NCI-H345 treated with DMSO at 0.1 percent for 48 hours (cell line): ENCODE data around the gene FOXL3.
"Not testable (repeated sequence)": the region's sequence is repeated elsewhere in the genome, so short reads cannot be mapped to it uniquely, and the experiment has no call there.

Experiments
- DNase-seq: peaks from one replicate; lab custom pipeline; 2025; ENCODE audit not compliant: unreplicated experiment; lab: John Stamatoyannopoulos, UW

The FOXL3 gene

DNA sequence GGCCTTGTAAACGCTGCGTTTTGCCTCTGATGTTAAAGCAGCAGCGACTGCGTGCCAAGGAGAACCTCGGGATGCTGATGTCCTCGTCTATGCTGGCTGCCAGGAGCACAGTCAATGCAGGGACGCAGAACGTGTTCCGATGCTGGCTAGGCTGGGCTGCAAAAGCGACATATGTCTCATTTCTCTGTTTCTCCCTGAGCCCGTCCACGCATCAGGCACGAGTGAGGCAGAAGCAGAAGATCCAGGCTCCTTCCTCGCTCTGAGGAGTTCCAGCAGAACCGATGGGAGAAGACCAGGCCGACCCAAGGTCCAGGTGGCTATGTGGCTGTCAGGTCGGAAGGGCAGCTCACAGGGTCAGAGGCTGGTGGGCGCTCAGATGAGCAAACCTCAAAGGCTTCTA, 3.7 kb upstream of the FOXL3 start:
- DNase-seq, result no peak

DNA sequence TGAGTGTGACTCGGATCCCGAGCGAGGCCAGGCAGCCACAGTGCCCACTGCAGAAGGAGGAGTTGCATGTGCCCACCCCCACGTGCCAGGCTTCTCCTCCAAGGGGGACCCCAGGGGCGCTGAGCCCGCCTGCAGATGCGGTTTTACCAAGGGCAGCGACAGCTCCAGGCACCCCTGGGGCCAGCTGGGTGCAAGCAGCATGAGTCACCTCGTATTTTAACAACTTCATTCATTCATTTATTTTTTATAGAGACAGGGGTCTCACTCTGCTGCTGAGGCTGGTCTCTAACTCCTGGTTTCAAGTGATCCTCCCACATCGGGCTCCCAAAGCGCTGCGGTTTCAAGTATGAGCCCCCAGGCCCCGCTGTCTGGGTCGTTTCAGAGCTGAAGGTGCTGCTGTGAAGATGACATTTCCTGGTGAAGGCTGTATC, 1.3 kb upstream of the FOXL3 start:
- no peak for DNase-seq

DNA sequence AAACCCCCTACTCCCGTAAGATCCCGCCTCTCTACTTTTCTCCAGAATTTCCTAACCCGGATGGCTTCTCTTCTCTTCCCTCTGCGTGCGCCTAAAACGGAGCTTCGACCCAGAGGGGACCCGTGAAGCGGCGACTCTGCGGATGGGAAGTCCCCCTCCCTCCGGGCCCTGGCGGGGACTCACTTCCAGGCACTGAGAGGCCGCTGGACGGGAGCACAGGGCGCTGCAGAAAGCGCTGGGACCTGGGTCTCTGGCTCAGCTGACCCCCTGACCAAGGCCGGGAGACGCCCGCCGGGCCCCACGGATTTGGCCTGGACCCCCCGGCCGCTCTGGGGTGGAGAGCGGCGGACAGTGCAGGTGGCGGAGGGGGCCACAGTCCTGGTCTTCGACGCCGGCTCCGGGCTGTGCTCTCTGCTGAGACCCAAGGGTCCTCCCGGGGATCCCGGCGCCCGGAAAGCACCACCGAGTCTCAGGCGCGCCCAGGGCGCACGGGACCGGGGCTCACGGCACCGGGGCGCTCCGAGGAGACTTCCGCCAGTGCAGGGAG, 688 bp upstream of the FOXL3 start:
- DNase-seq, result no peak

DNA sequence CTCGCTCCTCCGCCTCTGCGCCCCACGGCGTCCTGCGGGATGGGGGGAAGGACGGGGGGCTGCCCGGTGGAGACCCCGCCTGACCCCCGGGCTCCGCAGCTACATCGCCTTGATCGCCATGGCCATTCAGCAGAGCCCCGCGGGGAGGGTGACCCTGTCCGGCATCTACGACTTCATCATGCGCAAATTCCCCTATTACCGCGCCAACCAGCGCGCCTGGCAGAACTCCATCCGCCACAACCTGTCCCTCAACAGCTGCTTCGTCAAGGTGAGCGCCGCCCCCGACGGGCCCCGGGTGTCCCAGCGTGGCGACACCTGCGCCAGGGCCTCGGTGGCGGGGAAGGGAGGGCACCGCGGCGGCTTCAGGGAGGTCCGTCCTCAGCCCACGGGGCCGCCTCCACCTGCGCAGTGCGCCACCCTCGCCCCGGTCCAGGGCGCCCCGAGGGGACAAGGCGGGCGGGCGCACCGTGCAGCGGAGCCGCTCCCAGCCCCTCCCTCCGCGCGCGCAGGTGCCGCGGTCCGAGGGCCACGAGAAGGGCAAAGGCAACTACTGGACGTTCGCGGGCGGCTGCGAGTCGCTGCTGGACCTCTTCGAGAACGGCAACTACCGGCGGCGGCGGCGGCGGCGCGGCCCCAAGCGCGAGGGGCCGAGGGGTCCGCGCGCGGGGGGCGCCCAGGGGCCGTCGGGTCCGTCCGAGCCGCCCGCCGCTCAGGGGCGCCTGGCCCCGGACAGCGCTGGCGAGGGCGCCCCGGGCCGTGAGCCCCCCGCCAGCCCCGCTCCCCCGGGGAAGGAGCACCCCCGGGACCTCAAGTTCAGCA, 793 bp downstream of the FOXL3 start:
- DNase-seq, result no peak

DNA sequence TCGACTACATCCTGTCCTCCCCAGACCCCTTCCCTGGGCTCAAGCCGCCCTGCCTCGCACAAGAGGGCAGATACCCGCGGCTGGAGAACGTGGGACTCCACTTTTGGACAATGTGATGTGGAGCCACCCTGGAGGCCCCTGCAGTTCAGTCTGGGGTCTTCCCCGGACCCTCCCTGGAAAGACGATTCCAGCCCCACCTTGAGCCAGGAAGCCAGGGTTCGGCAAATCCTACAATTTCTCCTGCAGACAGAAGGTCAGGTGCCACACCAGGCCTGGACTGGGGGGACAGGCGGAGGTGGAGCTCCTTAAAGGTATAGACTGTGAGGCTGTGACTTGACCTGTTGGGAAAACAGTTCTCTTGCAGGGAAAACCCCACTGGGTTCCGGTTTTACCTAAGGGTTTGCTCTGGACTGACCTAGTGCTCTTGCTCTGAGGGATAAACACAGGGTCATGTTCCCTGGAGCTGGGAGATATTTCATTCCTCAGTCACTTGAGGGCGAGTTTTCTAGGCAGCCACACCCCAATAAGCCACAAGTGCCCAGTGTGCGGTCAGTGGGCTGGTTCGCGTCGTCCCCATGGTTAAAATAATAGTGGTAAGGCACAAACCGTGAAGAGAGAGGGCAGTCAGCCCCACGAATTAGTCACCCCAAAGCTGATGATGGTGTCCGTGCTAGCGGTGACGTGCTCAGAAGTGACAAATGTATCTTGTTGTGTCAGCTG, 1.6 kb downstream of the FOXL3 start:
- no peak for DNase-seq

DNA sequence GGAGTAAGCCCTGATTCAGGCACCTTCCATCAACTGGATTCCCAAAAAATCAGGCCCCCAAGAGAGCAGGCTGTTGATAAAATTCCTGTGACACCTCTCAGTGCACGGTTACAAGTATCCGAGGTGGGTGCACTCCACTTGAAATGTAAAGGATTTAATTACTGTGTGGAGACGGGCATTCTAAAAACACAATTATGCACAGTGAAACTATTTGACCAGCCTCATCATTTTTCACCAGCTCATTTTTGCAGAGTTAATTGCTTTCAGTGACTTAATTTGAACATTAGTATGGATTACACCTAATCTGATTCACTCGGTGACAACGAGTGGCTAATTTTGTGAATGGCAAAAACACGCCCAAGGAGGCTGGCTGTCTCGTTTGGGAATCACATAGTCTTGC, 2.3 kb downstream of the FOXL3 start:
- DNase-seq, result no peak

DNA sequence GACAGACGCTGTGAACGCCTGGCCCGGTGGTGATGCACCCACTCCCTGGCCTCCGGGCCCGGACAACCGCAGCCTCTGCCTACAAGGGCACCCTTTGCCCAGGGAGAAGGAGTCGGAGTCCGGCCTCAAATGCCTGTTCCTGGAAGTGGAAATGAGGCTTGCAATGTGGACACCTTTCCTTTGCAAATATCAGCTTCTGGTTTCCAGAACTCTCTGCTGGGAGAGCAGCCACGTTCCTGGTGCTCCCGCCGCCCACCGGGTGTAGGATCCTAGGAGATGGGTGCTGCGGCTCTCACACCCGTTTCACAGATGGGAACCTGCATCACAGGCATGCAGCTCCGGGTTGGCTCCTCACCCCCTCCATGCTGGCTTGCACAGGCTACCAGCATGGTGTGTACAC, 2.9 kb downstream of the FOXL3 start:
- DNase-seq, result no peak

DNA sequence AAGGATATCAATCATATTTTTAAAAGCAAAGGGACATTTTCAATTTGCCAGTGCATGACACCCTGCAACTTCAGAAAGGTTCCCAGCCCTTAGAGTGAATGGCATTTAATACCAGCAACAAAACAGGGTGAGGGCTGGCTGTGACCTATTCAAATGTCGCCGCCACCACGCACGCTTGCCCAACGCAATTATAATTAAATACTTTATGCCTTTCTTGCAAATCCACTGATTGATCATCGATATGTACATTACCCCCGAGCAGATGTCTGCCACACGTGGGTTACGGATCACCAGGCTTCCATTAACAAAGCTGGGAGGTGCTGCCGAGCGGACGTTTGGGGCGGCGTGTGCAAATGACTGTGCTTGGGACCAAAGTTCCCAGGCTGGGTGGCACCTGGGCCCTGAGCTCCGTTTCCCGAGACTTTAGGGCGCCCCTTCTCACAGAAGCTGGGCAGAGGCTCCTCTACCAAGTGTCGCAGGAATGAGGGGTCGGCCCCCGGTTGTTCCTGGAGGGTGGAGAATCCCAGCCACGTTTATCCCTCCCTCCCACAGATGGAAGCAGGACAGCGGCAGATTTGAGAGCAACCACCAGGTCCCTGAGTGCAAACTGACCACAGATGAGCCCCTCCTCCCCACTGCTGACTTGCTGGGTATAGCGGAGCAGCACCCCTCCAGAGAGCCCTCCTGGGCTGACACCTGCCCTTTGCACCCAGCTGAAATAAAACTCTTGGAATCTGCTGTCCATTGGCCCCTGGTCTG, 3.9 kb downstream of the FOXL3 start:
- DNase-seq, result no peak

DNA sequence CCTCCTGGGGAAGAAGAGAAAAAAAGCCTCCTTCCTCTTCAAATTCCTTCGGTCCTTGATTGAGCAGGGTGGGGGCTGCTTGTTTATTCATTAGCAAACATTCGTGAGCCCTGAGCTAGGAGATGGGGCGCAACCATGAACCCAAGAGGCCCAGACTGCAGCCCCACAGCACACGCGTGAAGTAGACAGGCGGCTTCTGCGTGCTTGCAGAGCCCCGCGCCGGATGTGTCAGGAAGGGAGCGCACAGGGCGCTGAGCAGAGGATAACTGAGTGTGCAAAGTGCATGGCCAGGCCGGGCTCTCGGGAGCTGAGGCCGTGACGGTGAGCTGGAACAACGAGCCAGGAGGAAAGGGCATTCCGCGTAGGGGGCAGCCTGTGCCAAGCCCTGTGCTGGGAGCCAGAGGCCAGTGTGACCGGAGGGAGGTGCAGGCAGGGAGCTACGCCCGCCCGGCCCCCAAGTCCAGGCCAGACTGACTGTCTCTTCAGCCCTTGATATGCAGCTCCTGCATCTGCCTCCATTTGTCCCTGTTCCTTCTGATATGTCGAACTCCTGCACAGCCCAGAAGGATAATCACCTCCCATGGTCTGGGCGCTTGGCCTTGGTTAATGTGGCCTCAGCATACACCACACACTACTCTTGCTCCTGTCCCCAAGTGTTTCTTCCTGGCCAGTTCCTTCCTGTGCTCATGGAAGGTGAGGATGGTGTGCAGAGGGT, 4.6 kb downstream of the FOXL3 start:
- no peak for DNase-seq

DNA sequence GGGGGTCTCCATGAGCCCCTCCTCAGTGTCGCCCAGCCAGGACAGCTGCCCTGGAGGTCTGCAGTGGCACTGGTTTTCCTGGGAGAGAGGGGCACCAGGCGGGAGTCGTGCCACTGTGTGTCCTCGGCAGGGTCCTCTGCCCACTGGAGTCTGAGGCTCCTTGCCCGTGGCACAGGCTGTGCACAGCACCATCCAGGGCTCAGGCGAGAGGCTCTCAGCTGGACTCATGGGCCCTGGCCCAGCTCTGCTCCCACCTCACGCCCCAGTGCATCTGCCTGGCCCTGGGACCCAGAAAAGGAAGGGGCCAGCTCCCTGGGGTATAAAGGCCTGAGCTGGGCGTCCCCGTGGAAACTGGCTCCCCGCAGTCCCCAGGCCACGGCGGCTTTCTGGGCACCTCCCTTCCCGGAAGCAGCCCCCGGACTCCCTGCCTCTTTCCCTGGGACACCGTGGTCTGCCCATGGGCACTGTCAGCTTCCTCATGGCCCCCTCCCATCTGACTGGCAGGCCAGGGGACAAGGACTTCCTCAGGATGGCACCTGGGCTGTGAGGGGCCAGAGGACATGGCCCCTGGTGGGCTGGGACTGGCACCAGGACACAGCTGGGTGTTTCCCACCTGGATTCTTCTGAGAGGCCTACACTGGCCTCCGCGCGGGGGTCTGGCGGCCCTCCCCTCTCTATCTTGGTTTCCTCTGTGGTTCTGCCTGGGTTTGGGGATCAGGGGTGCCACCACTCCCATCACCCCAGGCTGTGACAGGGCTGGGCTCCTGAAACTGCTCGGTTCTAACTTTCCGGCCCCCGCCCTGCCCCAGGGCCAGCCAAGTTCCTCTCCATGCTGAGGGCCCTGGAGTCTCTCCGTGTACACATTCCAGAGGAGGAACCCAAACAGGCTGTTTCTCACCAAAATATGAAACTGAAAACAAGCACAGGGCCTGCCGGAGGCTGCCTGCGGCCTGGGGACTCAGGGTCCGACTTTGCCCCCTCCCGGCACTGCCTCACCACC, 5.5 kb downstream of the FOXL3 start:
- no peak for DNase-seq

DNA sequence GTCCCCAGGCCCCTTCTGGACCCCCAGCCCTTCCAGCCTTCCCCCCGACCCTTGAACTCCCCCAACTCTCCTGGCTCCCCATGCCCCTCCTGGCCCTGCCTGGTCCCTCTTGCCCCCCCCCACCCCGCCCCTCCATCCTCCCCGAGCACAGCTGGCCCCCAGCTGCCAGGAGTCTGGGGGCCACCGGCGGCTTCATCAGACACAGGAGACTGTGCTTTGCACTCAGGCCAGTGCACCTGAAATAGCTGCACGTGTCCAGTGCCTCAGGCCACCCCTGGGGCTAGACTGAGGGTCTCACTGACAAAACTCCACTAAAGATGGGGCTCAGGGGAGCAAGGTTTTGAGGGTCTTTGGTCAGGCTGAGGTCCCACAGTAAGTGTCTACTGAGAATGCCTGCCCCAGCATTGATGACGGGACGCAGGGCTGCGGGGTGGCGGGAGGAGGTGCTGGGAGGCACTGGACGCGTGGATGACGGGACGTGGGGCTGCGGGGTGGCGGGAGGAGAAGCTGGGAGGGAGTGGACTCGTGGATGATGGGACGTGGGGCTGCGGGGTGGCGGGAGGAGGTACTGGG, 6.5 kb downstream of the FOXL3 start:
- no peak for DNase-seq

DNA sequence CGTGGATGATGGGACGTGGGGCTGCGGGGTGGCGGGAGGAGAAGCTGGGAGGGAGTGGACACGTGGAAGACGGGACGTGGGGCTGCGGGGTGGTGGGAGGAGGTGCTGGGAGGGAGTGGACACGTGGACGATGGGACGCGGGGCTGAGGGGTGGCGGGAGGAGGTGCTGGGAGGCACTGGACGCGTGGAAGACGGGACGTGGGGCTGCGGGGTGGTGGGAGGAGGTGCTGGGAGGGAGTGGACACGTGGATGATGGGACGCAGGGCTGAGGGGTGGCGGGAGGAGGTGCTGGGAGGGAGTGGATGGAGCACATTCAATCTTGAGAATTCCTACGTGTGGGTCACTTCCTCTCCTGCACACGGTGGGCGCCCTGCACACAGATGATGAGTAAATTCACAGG, 7.2 kb downstream of the FOXL3 start:
- DNase-seq, result not testable (repeated sequence)

DNA sequence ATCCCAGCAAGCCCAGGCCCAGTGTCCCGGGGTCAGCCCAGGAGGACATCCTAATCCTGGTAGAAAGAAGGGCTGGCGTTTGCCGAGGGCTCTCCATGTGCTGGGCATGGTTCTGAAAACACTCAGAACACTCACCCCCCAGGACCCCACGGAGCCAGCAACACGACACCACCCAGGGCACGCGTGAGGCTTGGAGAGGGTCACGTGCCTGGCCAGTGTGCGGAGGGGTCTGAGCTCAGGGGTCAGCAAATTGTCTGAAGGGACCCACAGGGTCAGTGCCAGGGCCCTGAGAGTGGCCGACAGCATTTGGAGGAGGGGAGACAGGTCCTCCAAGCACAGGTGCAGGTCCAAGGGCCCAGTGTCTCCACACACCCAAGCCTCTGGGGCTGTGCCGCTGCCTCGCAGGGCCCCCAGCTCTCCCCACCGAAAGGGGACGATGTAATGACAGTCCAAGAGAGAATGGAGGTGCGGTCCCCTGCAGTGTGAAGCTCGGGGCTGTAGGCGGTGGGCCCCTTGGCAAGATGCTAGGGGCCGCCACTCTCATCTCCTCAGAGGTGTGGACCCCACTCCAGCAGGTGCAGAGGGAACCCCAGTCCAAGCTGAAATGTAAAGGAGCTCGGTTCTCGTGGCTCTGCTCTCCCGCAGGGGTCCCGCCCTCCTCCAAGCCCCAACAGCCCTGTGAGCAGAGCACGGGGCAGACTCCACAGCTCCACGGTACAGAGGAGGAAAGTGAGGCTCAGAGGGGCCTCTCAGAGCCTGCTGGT, 7.8 kb downstream of the FOXL3 start:
- DNase-seq, result no peak

DNA sequence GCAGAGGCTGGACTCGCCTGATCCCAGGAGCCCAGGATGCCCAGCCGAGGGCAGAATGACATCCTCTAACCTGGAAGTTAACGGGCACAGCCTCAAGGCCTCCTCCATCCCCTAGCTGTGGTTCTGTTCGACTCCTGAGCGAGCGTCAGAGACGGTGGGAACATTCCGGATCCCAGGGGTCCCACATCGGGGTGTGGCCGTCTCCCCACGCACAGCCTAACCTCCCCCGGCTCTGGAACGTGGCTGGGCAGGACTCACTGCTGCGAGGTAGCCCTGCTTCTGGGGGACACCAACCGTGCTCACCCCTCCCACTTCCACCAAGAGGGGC, 8.4 kb downstream of the FOXL3 start:
- no peak for DNase-seq

DNA sequence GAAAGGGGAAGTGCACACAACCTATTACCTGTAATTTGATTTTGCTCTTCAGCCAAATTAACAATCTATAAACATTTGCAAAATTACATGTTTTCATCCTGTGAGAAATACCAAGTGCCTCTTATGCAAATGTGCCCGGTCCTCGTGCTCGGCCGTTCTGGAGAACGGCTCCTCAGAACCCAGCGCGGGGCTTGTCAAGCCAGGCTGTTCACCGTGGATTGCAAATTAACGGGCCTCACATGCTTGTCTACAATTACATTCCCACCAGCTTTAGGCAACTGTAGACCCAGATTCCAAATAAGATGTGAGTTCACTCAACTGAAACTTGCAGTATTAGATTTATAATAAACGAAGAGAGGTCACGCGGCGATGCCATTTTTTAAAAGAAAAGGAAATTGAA, 8.8 kb downstream of the FOXL3 start:
- DNase-seq, result no peak

DNA sequence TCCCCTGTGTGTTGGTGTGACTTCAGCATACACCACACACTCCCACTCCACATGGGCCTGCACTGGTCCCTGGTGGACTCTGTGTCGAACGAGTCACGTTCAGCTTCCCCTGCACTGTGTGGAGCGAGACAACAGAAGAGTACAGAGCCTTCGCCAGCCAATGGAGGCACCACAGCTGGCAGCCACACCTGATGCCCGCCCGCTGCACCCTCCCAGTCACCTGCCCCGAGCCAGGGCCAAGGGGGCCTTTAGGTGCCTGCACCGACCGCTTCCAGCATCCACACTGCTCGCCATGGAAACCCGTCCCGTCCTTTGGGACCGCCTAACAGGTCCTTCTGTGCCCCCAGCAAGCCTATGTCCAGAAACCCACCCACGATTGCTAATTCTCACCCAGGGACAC, 9.2 kb downstream of the FOXL3 start:
- DNase-seq, result no peak

DNA sequence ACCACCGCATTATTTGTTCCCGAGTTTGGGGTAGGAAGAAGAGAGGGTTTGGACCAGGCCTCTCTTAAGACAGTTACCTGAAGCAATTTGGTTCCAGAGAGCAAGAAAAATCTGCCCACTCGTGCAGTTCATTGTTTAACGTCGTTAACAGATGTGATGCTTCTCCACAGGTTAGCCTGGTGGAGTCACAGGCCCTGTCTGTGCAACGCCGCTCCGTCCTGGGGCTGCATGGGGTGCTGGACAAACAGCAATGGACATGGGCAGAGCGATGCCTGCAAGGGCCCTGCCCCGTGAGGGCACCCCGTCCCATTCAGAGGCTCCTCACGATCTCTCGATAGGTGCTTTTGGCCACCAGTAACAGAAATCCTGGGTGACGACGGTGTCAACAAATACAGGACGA, 9.7 kb downstream of the FOXL3 start:
- DNase-seq, result no peak

DNA sequence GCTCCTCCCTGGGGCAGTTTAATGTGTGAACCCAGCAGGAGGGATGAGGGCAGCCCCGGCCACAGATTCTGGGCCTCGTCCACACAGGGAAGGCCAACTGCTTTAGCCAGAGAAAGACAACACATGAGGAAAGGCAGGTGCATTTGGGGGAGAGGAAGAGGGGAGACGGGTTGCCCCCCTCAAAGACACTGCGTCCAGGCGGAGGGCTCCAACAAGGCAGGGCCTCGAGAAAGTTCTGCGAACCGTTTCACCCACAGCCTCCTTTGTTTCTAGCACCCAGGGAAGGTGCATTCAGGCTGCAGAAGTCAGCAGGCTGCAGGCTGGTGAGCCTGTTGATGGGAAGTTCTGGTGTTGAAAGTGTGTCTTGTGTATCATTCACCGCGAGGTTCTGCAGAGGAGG, 10.1 kb downstream of the FOXL3 start:
- no peak for DNase-seq
